Forelimb muscle (tissue), 1 donor: ENCODE data around the gene DPT. TPM values are rescaled to one million over a fixed set of nuclear protein-coding genes. Genes with fewer than 3 reads are reported as not detected.
A peak's percentile ranks its signal among the peaks of the same experiment; 100 is the strongest.
"Not testable (repeated sequence)": the region's sequence is repeated elsewhere in the genome, so short reads cannot be mapped to it uniquely, and the experiment has no call there.

Experiments used
- DNase-seq: peaks from one replicate; pipeline ENCODE4 v3.0.0-alpha.2; 2013; ENCODE audit warnings: low read depth
- polyA plus RNA-seq: library from polyadenylated mRNA; unstranded; fragments of 120-200 nt; gene quantifications from one replicate; pipeline ENCODE4 v1.2.1, GENCODE V29; 2013; ENCODE audit not compliant: insufficient read length

Gene DPT
- 84.4 TPM for polyA plus RNA-seq

DNA sequence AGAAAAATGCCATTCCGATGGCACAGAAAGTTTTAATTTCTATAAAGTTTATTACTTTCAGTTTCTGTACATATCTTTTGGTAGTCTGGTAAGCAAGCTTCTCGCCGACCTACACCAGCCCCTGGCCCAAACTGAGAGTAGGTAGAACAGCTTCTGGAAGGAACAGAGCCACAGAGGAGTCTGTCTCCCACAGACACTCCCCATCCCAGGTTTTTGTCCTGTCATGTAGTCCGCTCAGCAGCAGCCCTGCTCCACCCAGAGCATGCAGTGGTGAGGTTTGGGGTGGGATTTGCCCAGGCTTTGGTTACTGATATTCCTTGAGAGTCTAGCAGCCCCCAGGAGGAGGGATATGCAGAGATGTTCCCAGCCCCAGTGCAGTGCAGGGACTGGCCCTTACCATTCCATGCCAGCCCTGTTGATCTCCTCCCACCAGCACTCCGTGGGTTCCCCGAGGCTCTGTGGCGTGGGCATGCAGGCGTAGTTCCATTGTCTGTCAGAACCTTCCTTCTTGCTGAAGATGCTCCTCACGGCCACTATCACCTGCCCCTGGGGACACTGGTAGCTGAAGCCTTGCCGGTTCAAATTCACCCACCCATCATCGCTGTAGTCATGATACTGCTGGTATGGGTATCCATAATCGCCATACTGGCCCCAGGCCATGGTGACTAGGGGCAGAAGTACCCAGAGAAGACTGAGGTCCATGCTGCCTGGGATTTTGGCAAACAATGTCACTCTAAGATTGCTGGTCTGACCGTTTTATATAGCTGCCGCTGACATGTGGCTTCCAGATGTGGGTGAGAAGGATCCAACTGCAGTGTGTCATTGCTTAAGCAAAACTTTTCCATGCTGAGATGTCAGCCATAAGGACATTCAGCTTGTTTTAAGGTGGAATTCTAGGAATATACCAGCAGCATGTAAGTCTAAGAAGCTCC lies at the start of gene DPT:
Gene DPT (minus strand): TSS at position 734 of the 932 bp plus-strand sequence. CDS start 32 bp downstream, at position 702.
- peak; percentile 97 for DNase-seq

DNA sequence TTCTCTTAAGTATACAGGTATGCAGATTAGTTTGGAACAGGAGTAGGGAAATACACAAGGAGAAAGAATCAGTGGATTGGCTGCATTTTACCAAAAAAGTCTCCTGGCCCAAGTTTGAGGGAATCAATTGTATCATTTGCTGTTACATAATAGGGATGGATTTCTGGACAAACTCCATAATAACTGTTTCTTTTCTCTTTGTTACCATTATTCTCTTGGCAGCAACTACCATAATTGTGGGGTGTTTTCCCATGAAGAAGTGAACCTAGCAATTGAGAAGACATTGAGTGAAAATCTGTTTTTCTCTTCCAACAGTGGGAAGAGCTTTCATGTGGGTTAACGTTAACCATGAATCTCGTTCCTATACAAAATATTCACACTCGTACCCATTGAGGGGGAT lies 46.4 kb upstream of the DPT start:
- no peak for DNase-seq

DNA sequence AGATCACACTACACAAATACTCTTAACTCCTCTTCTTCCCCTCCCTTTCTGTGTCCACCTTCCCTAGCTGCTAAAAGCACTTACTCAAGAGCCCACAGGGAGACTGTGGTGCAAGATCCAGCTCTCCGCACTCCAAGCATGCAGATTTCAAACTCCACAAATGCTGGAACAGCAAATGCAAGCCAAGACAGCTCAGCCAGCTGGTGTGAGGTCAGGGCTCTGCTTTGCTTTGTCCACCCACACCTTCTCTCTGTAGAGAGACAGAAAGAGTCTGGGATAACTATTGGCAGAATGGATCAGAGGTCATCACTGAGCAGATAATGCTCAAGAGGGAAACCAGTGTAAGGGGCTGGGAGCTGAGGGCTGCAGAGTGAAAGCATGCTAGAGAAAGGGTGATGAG lies 45.2 kb upstream of the DPT start:
- DNase-seq, result peak; percentile 55

DNA sequence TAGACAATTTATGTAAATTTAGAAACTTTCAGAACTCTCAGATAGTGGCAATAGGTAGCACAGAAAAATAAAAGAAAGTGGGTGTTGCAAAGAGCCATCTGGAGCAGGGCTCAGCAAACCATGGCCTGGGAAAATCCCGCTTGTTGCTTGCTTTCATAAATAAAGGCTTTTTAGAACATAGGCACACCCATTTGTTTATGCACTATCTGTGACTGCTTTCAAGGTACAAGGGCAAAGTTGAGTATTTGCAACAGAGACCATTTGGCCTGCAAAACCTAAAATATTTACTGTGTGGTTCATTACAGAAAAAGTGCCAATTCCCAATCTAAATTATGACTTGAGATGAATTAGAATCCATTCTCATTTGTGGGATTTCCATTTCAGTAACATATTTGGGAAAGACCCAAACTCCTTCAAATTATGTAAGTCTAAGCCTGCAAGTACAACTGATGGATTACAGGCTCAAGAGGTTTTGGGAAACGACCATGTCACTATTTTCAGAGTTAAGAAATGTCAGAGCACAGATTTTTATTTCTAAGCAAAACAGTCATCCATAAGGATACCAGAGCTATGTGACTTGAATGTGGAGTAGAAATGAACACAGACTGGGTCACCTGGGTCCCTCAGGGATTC lies 43.5 kb upstream of the DPT start:
- DNase-seq, result no peak

DNA sequence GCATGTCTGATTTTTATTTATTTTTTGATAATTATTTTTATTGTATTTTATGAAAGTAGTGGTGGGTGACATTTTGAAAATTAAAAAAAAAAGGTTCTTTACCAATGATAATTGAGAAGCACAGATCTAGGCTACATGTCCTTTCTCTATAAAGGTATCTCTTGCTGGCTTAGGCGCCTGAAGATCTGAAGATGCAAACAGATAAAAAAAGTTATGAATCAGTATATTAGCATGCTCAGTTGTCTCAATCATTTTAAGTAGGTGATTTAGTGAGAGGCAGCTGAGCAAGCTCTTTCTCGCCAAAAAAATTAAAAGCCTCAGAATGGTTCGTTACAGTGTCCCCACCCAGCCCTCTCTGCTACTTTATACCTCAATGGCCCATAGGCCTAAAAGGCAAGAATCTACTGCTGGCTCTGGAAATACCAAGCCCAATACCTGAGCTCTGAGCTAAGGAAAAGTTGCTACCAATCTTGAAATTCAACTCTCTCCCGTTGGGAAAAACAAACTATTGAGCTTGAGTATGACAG lies 42.2 kb upstream of the DPT start:
- DNase-seq, result no peak

DNA sequence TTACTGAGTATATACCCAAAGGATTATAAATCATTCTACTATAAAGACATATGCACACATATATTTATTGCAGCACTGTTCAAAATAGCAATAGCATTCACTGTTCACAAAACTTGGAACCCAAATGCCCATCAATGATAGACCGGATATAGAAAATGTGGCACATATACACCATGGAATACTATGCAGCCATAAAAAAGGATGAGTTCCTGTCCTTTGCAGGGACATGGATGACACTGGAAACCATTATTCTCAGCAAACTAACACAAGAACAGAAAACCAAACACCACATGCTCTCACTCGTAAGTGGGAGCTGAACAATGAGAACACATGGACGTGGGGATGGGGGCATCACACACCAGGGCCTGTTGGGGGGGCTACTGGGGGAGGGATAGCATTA lies 40.9 kb upstream of the DPT start:
- not testable (repeated sequence) for DNase-seq

DNA sequence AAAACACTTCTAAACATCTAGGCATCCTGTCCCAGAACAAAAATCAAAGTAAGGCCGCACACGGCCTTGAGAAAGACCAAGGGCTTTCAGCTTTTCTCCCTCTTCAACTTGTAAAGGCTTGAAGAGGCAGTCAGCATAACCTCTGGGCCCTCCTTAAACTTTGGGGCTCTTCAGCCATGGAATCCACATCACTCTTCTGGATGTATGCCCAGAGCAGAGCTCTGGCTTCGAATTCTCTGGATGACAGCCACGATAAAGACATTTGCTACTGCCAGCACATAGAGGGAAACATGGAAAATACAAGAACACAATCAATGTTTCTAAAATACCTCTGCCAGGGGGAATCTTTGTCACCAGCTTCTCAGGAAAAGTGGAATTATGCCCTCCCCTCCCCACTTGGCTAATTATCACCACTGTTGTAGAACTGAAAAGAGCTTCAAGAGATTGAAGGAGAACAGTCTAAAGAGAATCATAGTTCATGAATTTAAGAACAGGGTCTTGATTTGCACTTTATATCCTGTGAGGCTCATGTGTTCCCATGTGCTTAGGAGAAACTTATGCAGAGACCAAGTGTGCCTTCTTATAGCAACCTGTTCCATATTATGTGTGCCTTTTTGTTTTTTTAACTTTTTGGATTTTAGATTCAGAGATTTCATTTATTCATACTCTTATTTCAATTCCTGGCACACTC lies 39.0 kb upstream of the DPT start:
- DNase-seq, result peak; percentile 91

DNA sequence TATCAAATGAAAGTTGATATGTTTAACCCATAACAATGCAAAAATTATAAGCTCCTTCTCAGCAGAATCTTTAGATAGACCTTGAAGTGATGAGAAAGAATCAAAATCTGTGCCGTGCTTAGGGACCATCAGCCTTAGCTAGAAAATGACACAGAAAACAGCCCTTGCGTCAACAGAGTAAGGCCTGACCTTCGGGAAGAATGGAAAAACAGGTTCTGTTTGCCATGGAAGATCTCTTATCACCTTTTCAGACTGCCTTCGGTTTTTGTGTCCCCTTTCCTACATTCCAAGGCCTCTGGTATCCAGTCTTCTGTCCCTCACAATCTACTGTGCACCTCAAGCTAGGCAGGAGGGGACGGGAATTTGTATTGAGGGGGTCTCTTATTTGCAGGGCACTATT lies 37.6 kb upstream of the DPT start:
- DNase-seq, result no peak

DNA sequence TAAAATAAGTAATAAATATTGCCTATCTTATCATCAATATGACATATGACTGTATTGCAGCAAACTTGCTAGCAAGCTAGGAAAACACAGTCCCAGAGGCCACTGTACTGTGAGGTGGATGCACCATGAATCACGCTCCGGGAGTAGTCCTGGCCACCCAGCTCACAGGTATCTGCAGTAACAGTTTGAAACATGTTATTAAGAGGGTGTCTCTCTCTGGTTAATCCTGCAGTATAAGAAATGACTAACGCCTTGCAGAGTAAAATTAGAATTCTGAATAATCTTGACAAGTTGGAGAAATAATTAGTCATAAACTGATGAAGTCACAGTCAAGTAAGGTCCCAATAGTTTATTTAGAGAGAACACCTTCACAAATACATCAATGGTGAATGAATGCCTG lies 34.0 kb upstream of the DPT start:
- no peak for DNase-seq

DNA sequence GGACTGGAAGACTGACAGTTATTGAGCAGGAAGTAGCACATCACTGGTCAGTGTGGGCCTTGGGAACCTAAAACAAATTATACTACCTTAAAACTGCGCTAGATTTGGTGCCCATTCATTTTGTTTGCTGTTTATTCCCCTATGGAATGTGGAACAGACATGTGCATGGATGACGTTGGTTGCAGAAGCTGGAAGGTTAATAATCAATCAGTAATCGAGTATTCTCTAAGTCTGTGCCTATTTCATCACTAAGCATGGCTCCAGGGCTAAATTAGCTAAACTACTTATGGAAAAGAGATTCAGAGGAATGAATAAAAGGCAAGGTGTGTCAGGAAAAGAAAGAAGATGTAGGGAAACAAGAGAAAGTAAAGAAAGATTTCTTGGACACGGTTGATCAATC lies 33.5 kb upstream of the DPT start:
- no peak for DNase-seq

DNA sequence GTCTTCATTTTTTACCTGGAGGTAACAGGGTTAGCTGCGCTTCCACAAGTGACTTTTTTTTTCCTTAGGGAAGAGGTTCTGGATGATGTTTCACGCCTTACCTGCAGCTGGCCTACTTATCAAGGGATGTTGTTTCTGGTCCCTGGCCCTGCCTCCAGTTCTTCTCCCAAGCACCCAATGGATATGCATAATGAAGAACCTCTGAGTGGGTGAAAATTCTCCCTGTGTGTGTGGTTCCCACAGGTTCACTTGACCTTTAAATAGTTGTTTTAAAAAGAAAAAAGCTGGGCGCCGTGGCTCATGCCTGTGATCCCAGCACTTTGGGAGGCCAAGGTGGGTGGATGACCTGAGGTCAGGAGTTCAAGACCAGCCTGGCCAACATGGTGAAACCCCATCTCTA lies 31.8 kb upstream of the DPT start:
- no peak for DNase-seq

DNA sequence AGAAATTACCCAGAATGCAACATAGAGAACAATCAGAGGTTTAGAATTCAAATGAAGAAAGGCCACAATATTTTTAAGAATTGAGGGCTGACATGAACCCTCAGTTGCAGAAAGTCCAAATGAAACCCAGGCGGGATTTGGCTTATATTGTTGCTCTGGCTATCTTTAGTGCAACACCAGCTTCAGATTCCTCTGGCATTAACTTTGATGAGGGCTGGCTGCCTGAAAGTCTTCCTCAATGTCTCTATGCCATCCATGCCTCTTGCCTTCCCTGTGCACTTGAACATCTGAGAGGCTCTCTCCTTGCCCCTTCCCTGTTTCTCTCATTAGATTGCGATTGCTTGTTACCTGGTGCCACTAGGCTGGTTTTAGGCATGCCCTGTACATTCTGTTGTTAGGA lies 31.2 kb upstream of the DPT start:
- DNase-seq, result no peak

DNA sequence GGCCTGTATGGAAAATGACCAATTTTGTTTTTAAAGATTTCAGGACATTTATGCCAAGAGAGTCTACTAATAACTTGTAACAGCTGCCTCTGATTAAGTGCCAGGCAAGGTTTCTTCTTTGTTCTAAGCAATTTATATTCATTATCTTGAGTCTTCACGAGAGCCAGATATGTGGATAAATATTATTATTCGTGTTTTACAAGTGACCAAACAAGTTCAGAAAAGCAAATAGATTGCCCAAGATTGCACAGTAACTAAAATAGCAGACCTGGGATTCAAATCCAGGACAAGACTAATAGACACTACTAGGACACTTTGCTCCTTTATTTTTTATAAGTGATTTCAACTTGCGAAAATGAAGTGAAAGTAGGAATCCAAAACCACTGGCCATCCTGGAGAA lies 30.1 kb upstream of the DPT start:
- no peak for DNase-seq

DNA sequence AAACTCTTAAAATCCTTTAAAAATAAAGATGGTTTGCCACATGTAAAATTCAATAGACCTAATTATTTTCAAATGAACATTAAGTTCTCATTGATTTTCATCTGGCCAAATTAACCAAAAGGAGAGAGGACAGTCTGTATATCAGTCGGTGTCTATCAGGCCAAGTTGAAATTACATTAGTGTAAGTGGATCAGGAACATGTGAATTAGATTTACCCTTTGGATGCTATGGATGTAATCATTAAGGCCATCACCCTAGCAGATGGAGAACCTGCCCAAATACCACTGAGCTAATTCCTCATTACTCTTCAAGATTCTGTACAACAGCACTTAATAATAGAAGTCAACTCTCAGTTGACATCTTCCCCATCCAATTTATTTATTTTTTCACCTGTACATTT lies 29.5 kb upstream of the DPT start:
- no peak for DNase-seq

DNA sequence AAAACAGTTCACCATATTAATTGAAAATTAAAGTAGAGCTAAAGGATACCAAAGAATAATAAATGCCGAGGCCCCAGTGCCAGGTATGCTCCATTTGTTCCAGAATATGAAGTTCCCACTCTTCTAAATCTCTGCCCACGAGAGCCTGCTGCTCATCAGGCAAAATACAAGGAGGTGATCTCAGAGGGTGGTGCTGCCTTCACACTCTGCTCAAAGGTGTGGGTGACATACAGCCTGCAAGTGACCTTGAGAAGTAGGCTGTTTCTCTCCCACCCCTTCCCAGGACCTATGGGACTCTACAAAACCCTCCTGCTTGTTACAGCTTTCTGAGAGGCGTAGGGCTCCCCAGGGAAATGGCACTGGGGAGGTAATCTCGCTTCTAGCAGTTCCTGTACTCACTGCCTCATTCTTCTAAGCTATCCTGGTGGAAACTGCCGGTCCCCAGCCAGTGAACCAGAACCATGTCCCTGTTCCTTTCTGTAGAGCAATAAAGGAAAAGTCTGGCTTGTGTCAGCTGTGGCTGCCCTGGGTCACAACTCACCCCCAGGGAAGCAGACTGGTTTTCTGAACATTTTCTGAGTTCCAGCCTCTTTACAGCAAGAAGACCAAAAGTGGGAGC lies 26.9 kb upstream of the DPT start:
- no peak for DNase-seq

DNA sequence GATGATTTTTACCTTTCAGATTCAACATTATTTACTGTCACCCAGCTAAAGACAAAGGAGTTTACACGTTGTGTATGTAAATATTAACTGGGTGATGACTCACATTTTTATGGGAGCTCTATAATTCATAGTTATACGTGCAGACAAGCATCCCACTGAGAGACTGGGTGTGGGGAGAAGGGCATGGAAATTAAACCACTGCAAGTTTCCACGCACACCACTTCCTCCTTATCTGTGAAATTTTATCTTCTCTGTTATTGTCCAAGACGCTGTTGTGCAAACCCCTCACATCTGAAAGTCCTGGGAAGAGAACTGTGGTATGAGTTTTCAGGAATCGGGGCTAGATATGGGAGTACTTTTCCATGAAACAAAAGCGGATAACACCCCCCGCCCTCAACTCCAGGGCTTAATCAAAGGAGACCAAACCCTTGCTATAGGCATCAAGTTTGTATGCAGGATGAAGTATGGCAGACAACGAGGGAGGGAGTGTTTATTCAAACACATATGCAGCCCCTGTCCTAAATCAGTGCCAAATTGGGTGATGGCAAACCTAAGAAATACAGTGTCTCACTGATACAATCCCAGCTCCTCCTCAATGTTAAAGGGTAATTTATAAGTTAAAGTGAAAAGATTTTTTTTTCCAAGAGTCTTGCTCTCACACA lies 23.3 kb upstream of the DPT start:
- no peak for DNase-seq

DNA sequence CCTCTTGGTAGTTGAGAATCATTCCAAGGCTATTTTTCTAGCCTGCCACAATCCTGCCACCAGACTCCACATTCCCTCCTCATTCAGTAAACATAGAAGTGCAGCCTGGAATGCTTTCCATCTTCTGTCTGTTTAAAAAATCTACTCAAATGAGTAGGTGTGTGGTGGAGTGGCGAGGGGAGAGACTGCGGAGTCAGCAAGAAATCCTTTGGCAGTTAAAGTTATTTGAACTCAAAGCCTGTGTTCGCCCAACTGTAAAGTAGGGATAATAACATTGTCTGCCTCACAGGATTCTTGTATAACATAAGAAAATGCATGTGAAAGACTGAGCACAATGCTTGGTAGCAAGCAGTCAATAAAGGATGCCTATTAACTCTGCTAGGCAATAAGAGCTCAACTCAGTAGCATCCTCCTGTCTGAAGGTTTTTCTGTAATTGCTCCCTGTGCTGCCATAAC lies 22.2 kb upstream of the DPT start:
- no peak for DNase-seq

DNA sequence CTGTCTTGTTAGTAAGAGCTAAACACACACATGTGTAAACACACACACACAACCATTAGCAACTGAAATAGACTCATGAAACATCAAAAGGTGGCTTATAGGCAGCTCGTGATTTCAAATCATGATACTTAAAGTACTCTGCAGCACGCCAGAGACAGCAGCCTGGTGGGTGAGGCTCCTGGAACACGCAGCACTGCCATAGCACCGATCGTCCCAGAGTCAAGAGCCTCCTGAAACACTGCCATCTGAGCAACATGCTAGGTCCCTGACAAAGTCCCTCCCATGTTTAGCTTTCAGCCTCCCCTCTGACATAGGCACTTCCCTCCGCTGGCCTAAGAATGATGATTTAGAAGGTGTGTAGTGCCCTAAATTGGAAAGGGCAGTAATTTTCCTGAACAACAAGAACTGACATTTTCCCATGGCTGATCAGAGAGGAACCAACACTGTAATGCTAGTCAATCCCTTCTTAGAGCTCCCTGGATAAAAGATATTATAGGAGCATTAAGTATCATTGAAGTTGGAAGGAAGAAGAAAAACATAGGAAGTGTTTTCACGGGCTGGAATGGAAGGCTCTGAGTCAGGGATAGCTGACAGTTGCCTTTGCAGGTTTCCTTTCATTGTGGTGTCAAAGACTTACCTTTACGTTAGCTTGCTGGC lies 14.1 kb upstream of the DPT start:
- no peak for DNase-seq

DNA sequence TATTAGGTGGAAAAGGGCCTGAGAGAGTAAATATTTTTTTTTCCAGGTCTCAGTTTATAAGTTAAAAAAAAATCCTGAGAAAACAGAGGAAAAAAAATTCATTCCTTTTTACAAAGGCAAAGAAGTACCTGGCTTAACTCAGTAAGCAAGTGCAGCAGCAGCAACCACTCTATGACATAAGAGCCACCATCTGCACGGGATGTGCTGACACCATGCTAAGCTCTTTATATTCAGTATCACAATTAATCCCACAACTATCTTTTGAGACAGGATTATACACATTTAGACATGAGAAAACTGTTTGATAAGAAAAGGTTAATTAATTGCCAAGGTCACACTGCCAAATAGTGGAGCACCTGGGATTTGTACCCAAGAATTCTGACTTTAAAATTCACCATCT lies 13.4 kb upstream of the DPT start:
- no peak for DNase-seq

DNA sequence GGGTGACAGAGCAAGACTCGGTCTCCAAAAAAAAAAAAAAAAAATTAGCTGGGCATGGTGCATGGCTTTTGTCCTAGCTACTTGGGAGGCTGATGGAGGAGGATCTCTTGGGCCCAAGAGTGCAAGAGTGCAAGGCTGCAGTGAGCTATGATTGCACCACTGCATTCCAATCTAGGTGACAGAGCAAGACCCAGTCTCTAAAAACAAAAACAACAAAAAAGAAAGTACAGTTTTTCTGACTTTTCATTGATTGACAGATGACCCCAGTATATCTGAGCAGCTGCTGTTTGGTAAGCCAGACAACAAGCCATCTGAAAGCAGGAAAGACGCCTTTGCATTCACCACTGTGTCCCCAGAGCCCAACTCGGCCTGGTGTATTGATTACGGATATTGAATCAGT lies 10.9 kb upstream of the DPT start:
- no peak for DNase-seq

DNA sequence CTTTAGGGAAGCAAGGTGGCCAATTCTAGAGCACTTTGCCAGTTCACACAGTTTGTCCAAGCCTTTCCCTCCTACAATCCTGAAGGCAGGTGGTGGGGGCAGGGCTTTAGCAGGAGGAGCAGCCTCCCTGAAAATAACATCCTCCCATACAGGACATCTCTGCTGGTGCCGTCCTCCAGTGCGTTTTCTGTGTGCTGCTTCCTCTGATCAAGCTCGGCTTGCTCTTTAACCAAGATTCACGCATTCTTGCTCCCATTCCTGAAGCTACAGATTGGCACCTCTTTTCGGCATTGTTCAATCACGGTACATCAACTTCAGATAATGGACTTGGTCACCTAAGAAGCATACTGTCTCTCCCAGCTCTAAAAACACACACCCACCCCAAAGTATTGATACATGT lies 7.5 kb upstream of the DPT start:
- DNase-seq, result no peak
